SW 1271 (cell line): ENCODE measurements around the gene CDX1.
A peak's percentile ranks its signal among the peaks of the same experiment; 100 is the strongest.

Experiments used
- DNase-seq, 2 experiments: peaks; one replicate each; lab custom pipeline; 2025; lab: John Stamatoyannopoulos, UW

Gene CDX1

GRCh38 chr5:150131978-150132694, 34.4 kb upstream of the CDX1 start:
- DNase-seq = no peak

- no peak for DNase-seq
Observed at GRCh38 chr5:150132740-150133139, 33.8 kb upstream of the CDX1 start.

DNA sequence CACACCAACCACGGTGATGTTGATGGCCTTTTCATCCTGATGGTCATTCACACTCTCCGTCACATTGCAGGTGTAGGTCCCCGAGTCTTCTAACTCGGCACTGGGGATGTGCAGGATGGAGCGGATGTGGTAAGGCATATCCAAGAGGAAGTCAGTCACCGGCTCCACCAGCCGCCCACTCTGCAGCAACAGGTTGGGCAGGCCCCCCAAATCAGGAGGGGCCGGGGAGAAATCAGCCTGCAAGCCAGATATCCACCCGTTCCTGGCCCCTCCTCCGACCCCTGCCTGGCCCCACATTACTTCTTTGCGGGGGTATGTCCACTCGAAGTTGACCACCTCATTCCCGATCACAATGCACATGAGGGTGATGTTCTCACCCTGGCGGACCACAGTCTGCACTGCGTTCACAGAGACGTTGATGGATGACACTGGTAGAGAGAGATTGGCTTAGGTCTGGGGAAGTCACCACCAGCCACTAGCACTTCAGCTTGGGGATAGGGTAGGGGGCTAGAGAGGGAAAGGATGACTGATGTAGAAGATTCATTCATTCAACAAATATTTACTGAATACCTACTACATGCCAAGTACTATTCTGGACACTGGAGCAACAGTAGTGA, 32.9 kb upstream of the CDX1 start:
- DNase-seq = no peak

DNA sequence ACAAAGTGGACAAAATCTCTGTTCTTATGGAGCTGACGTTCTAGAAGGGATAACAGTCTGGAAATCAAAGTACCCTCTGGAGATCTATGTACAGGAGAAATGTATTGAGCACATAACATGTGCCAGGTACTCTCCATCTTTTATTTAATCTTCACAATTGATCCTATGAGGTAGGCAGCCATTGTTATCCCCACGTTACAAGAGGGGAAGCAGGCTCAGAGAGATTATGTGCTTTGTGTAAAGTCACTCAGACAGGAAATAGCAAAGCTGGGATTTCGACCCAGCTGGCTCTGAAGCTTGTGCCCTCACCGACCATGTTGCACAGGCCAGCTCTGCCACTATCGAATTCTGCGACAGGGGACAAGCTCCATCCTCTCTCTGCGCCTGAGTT, 32.4 kb upstream of the CDX1 start:
- DNase-seq = no peak

GRCh38 chr5:150135557-150136304, 30.8 kb upstream of the CDX1 start:
- no peak for DNase-seq

DNA sequence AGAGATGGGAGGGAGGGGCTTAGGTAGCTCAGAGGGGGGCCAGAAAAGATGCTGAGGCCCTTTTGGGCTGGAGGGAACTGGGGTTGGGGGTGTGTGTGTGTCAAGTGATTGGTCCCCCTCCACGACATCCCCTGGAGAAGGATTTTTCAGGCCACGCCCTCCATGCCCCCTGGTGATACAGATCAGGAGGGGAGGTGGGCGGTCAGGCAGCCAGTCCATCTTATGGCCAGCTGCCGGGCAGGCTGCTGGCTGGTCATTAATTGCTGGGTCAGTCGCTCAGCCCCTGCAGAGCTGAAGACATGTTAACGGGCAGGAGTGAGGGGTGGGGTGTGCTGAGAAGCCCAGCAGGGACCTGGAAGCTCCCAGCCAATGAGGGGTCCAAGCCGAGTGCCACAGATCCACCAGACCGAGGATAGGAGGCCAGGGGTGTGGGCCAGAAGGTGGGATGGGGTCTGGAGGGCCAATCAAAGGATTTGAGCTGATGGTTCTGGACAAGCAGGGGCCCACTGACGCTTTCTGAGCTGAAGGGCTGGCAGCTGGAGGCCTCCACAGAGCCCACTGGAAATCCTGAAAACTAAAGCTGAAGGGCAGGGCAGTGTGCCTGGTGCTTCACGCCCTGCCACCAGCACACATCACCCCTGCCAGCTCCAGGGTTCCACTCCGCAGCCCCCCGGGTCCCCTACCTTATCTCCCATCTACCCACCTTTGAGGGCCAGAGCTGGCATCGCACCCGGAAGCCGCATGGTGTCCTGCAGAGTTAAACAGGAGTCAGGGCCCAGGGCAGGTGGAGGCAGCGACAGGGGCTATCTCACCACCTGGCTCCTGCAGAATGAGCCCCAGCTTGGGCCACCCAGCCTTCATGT, 30.0 kb upstream of the CDX1 start:
- no peak for DNase-seq

GRCh38 chr5:150137168-150137957, 29.2 kb upstream of the CDX1 start:
- DNase-seq = no peak

- no peak for DNase-seq
Observed at GRCh38 chr5:150137997-150138396, 28.6 kb upstream of the CDX1 start.

- no peak for DNase-seq
Observed at GRCh38 chr5:150138551-150139265, 27.9 kb upstream of the CDX1 start.

- no peak for DNase-seq
Observed at GRCh38 chr5:150139334-150139733, 27.2 kb upstream of the CDX1 start.

GRCh38 chr5:150140830-150141229, 25.7 kb upstream of the CDX1 start:
- no peak for DNase-seq

GRCh38 chr5:150141544-150142184, 24.9 kb upstream of the CDX1 start:
- peak in 1 of 2 experiments; percentile 28 for DNase-seq

GRCh38 chr5:150142185-150142958, 24.2 kb upstream of the CDX1 start:
- no peak for DNase-seq

GRCh38 chr5:150142959-150143349, 23.6 kb upstream of the CDX1 start:
- peak; percentile 54 to 68 for DNase-seq

DNA sequence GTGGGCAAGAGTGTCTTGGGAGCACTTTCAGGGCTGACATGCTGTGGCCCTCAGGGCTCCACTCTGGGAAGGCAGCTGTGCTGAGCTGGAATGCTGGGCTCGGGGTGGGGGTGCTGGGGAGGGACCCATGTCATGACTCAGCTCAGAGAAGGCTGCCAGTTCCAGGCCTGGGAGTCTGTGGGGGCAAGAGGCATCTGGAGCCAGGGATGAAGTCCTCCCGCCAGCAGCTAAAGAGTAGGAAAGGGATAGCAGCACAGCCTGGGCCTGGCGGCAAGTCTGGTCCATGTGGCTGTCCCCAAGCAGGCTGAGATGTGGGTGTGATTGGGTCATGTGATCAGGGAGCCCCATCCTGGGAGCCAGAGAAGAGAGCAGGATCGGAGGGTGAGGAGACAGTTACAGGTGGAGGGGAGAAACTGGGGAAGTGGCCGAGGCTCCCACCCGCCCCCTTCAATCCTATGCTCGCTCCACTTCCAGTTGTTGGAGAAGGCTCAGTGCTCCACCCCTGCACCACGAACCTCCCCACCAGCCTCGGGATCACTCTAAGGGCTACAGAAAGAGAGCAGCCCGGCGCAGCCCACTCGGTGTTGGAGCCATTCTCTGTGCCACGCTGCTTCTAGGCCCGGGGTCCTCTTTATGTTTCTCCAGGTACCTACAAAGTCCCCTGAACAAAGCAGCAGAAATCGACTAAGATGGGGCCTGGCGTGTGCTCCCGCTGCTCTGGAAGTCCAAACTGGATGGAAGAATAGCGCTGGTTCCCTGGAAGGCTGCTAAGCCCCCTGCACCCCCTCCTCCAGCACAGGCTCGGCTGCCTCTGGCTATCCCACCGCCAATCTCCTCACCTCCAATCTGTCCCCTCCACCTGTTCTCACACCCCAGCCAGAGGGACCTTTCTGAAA, 23.0 kb upstream of the CDX1 start:
- DNase-seq = peak in 1 of 2 experiments; percentile 42

- no peak for DNase-seq
Observed at GRCh38 chr5:150144246-150144801, 22.3 kb upstream of the CDX1 start.

GRCh38 chr5:150144879-150145278, 21.7 kb upstream of the CDX1 start:
- no peak for DNase-seq

GRCh38 chr5:150146235-150146634, 20.3 kb upstream of the CDX1 start:
- DNase-seq = no peak
